Heart right ventricle (tissue), 16 donors: ENCODE data around the gene MAST2. TPM values are rescaled to one million over a fixed set of nuclear protein-coding genes. Genes with fewer than 3 reads are reported as not detected.

Experiments used
- ATAC-seq, 8 donors: fragments of 200-7000 bp; cut with Tn5 transposase; one replicate each; pipeline ENCODE4 v1.9.1; 2020; ENCODE audit warnings: mild to moderate bottlenecking in 8 of 8, moderate library complexity in 8 of 8, moderate number of reproducible peaks in 1 of 8
- DNase-seq, 2 donors: peaks; one replicate each; pipeline ENCODE4 v3.0.0-alpha.2; 2020
- H3K27ac ChIP-seq, 10 donors: fragments of 200-600 bp; sonication (generic) in 2 of 10; one replicate each; pipeline versions ENCODE4 v1.5.0 to v1.8.0; 2020 to 2022; ENCODE audit warnings: mild to moderate bottlenecking in 3 of 10
- H3K27me3 ChIP-seq, 7 donors: fragments of 200-600 bp; one replicate each; pipeline ENCODE4 v1.8.0; 2021 to 2022; ENCODE audit warnings: mild to moderate bottlenecking in 2 of 7
- H3K36me3 ChIP-seq, 9 donors: fragments of 200-600 bp; sonication (generic) in 1 of 9; one replicate each; pipeline versions ENCODE4 v1.5.0 to v1.8.0; 2020 to 2022; ENCODE audit warnings: mild to moderate bottlenecking in 2 of 9
- H3K4me1 ChIP-seq, 9 donors: fragments of 200-600 bp; sonication (generic) in 1 of 9; one replicate each; pipeline versions ENCODE4 v1.5.0 to v1.8.0; 2020 to 2022; ENCODE audit warnings: mild to moderate bottlenecking in 4 of 9
- H3K4me3 ChIP-seq, 10 donors: fragments of 200-600 bp; sonication (generic) in 2 of 10; one replicate each; pipeline versions ENCODE4 v1.5.0 to v1.8.0; 2020 to 2022; ENCODE audit warnings: mild to moderate bottlenecking in 7 of 10, moderate library complexity in 2 of 10
- H3K9me3 ChIP-seq, 11 donors: fragments of 200-600 bp in 10 of 11; sonication (generic) in 2 of 11; one replicate each; pipeline versions ENCODE4 v1.5.0 to v1.8.0; 2013 to 2022; ENCODE audit warnings: mild to moderate bottlenecking in 2 of 11, control low read depth in 1 of 11, moderate library complexity in 1 of 11
- WGBS, 2 donors: extraction: QIAGEN DNeasy Blood & Tissue Kit; methylation state at CpG; one replicate each; pipeline ENCODE4 v1.1.7; 2013; ENCODE audit warnings: inconsistent platforms in 1 of 2; 5-methylcytosine and 5-hydroxymethylcytosine counted together
- intact Hi-C, 10 donors: fragments of 100-400 bp; cut with DNase I; formaldehyde crosslinking; loops; one replicate each; pipeline versions ENCODE4 v1.11.1 to v1.14.2; 2022
- polyA plus RNA-seq, 2 donors: library from polyadenylated mRNA; stranded (reverse); fragments of 200-250 nt; gene quantifications; one replicate each; pipeline ENCODE4 v1.2.3, GENCODE V29; 2013
- total RNA-seq, 10 donors: library from RNA; stranded (reverse); fragmentation: NEBNext Ultra II Directional in 3 of 10; extraction: Animal tissue kit (Norgen Biotek cat#: 25700) in 3 of 10; gene quantifications; one replicate each; pipeline versions ENCODE4 v1.2.1 to v1.2.4, GENCODE V29; 2021 to 2023
- TF ChIP-seq, protein P1 (sequence below), 9 donors: fragments of 200-600 bp; sonication (generic) in 2 of 9; IDR thresholded peaks; one replicate each; pipeline versions ENCODE4 v1.5.0 to v1.8.0; 2021 to 2022; ENCODE audit warnings: antibody characterized with exemption in 9 of 9, mild to moderate bottlenecking in 5 of 9, moderate library complexity in 1 of 9
- donor health status: Arrhythmogenic right ventricular cardiomyopathy.
- donor health status: ischemic (EF 13 %, LVEDD 7.1; RV severe dilation, severe dysfunction).
- donor health status: healthy with polysubstance abuse.
- donor health status: DM: no; HTN: yes; CAD: no.
- donor health status: DM: no; HTN: no; CAD: no.
- donor health status: ischemic (EF 25% LVEDD 6.9; RV normal size, moderate dysfunction).
- donor health status: ischemic (EF 25% LVEDD 5.7; RV mildly dilated, moderate dysfunction).
- donor health status: healthy.
- donor health status: DM: yes; HTN: yes; CAD: no.
- donor health status: Ischemic cardiomyopathy.
- donor health status: ischemic (EF 35%, LVEDD 5.7; RV mildly dilated, moderate dysfunction).
- donor health status: nonischemic (EF 11% LVEDD 7.7; RV severe dilation, severe dysfunction).
- donor health status: DM: yes; HTN: yes; CAD: no.
- donor health status: PGD.
- donor health status: ischemic (EF 29% LVEDD 5.4; RV normal size, mild dysfunction).
- donor health status: nonischemic (EF 23%, LVEDD 6.1; RV moderate dilation, normal function).

The MAST2 gene
- total and polyA plus RNA-seq, 12 donors: 66.4 to 129 (median 83.2) TPM

GRCh38 chr1:46081206-46081605 is 277.8 kb downstream of the MAST2 start:
- WGBS, 2 donors: 66 to 78% methylated on average over 7 of the region's 7 CpGs
- H3K27ac ChIP-seq: peak overlapping the region in 4 of 10 donors; percentile 15 to 76 (median 36)
- no peak for DNase-seq

DNA sequence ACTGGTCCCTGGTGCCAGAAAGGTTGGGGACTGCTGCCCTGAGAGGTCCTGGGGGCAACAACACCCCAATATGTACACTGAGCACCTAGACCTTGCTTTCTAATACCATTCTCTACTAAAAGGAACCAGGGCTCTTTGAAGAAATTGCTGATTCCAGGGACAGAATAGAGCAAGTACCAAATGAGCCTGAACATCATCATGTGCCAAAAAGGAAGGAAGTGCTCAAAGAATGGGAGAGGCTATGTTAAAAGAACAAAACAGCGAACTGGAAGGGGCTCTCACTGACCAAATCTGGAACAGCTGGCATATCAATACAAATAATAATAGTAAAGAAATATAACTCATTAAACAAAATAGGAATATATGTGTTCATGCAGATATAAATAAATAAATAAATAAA is 278.2 kb downstream of the MAST2 start:
- Histone ChIP-seq H3K36me3 (peaks cover 0 to 37% (median 0%) of the 10 kb centered on the region in 9 donors), H3K4me1 (peaks cover 0 to 43% (median 20%) of the 10 kb centered on the region in 9 donors), H3K9me3 (no peaks in the 10 kb centered on the region), H3K27me3 (no peaks in the 10 kb centered on the region), H3K27ac (peak overlapping the region in 4 of 10 donors; percentile 15 to 76 (median 36)), H3K4me3 (peak overlapping the region in 1 of 10 donors; percentile 0)
- DNase-seq (no peak), ATAC-seq (peak in 6 of 8 donors; percentile 47 to 75 (median 62))
- TF ChIP-seq, protein P1, sequence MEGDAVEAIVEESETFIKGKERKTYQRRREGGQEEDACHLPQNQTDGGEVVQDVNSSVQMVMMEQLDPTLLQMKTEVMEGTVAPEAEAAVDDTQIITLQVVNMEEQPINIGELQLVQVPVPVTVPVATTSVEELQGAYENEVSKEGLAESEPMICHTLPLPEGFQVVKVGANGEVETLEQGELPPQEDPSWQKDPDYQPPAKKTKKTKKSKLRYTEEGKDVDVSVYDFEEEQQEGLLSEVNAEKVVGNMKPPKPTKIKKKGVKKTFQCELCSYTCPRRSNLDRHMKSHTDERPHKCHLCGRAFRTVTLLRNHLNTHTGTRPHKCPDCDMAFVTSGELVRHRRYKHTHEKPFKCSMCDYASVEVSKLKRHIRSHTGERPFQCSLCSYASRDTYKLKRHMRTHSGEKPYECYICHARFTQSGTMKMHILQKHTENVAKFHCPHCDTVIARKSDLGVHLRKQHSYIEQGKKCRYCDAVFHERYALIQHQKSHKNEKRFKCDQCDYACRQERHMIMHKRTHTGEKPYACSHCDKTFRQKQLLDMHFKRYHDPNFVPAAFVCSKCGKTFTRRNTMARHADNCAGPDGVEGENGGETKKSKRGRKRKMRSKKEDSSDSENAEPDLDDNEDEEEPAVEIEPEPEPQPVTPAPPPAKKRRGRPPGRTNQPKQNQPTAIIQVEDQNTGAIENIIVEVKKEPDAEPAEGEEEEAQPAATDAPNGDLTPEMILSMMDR (IDR thresholded peaks at IDR 0.05): no peak
- intact Hi-C loops: no loop called here
- WGBS, 2 donors: 65 to 75% methylated on average over 1 of the region's 1 CpG

More at GRCh38 chr1:46081206-46081605, 277.8 kb downstream of the MAST2 start:
- no peaks in the 10 kb centered on the region for H3K27me3 ChIP-seq
- intact Hi-C loops: no loop called here
- H3K4me1 ChIP-seq: peaks cover 0 to 39% (median 24%) of the 10 kb centered on the region in 9 donors
- TF ChIP-seq, protein P1 (IDR thresholded peaks at IDR 0.05): no peak
- H3K9me3 ChIP-seq: no peaks in the 10 kb centered on the region
- H3K36me3 ChIP-seq: peaks cover 0 to 41% (median 0%) of the 10 kb centered on the region in 9 donors
- ATAC-seq: peak in 6 of 8 donors; percentile 16 to 66 (median 44)
- H3K4me3 ChIP-seq: peak overlapping the region in 1 of 10 donors; percentile 0

- no peak for ATAC-seq
- H3K9me3 ChIP-seq: no peaks in the 10 kb centered on the region
- H3K4me1 ChIP-seq: peaks cover 0 to 60% (median 23%) of the 10 kb centered on the region in 9 donors
- no peak overlapping the region for H3K4me3 ChIP-seq
- DNase-seq: no peak
- H3K27me3 ChIP-seq: no peaks in the 10 kb centered on the region
- TF ChIP-seq, protein P1 (IDR thresholded peaks at IDR 0.05): no peak
- intact Hi-C loops: no loop called here
- H3K27ac ChIP-seq: no peak overlapping the region
- H3K36me3 ChIP-seq: peaks cover 0 to 19% (median 0%) of the 10 kb centered on the region in 9 donors
Observed at GRCh38 chr1:46083579-46083978, 280.2 kb downstream of the MAST2 start.

- TF ChIP-seq, protein P1 (IDR thresholded peaks at IDR 0.05): no peak
- ATAC-seq (peak in 6 of 8 donors; percentile 51 to 76 (median 58)), DNase-seq (no peak)
- Histone ChIP-seq H3K4me1 (peaks cover 0 to 64% (median 24%) of the 10 kb centered on the region in 9 donors), H3K36me3 (peaks cover 0 to 7% (median 0%) of the 10 kb centered on the region in 9 donors), H3K27me3 (no peaks in the 10 kb centered on the region), H3K9me3 (no peaks in the 10 kb centered on the region), H3K4me3 (no peak overlapping the region), H3K27ac (peak overlapping the region in 2 of 10 donors; percentile 1 to 44)
- intact Hi-C loops: no loop called here
- WGBS, 2 donors: 43 to 65% methylated on average over 1 of the region's 1 CpG
Observed at GRCh38 chr1:46084553-46085451, 281.4 kb downstream of the MAST2 start.

Other genes starting within 250 kb of the MAST2 start
- 10 to 100 TPM; 26.6 to 49.1 (median 30.3) TPM for gene NASP, start 219.6 kb upstream of the MAST2 start, total RNA-seq
- gene NASP, start 219.6 kb upstream of the MAST2 start, polyA plus RNA-seq: 100 to 1,000 TPM in 1 of 2 donors, 10 to 100 TPM in 1; 67.6 to 127 TPM
- gene CCDC17, start 179.6 kb upstream of the MAST2 start, total RNA-seq: 1 to 10 TPM in 5 of 10 donors, under 1 TPM in 5; 0.64 to 1.7 (median 1.0) TPM
- 1 to 10 TPM in 1 of 2 donors, under 1 TPM in 1; 0.62 to 5.0 TPM for gene CCDC17, start 179.6 kb upstream of the MAST2 start, polyA plus RNA-seq
- gene GPBP1L1, start 117.1 kb upstream of the MAST2 start, total RNA-seq: 10 to 100 TPM; 72.4 to 95.0 (median 84.0) TPM
- 10 to 100 TPM; 27.6 to 39.7 TPM for gene GPBP1L1, start 117.1 kb upstream of the MAST2 start, polyA plus RNA-seq
- gene TMEM69, start 115.4 kb upstream of the MAST2 start, total RNA-seq: 10 to 100 TPM; 22.8 to 31.0 (median 24.9) TPM
- 10 to 100 TPM; 12.9 to 21.6 TPM for gene TMEM69, start 115.4 kb upstream of the MAST2 start, polyA plus RNA-seq
- gene IPP, start 53.0 kb upstream of the MAST2 start, total RNA-seq: 10 to 100 TPM; 13.4 to 30.0 (median 22.0) TPM
- 1 to 10 TPM; 2.1 to 7.4 TPM for gene IPP, start 53.0 kb upstream of the MAST2 start, polyA plus RNA-seq